Lung (tissue), 12 donors: ENCODE results near the gene SLC39A2. TPM values are rescaled to one million over a fixed set of nuclear protein-coding genes. Genes with fewer than 3 reads are reported as not detected.
"Not testable (repeated sequence)": the region's sequence is repeated elsewhere in the genome, so short reads cannot be mapped to it uniquely, and the experiment has no call there.

Experiments
- ATAC-seq: fragments of 200-7000 bp; cut with Tn5 transposase; one replicate; pipeline ENCODE4 v1.9.1; 2020; ENCODE audit warnings: moderate number of reproducible peaks; ENCODE audit not compliant: insufficient read depth, low FRiP score
- DNase-seq, 3 donors: peaks; one replicate each; pipeline ENCODE4 v3.0.0-alpha.2; 2013 to 2017
- H3K27ac ChIP-seq, 2 donors: one replicate each; pipeline ENCODE4 v1.5.1; 2013; ENCODE audit warnings: mild to moderate bottlenecking in 2 of 2, moderate library complexity in 2 of 2, control low read depth in 1 of 2, inconsistent platforms in 1 of 2, low read depth in 1 of 2, low read length in 1 of 2
- H3K27me3 ChIP-seq, 3 donors: one replicate each; pipeline ENCODE4 v1.5.1; 2013; ENCODE audit warnings: low read length in 2 of 3; ENCODE audit not compliant: control insufficient read depth in 3 of 3, insufficient read depth in 3 of 3
- H3K36me3 ChIP-seq, 4 donors: one replicate each; pipeline ENCODE4 v1.5.1; 2013; ENCODE audit warnings: low read length in 4 of 4, mild to moderate bottlenecking in 1 of 4, moderate library complexity in 1 of 4; ENCODE audit not compliant: control insufficient read depth in 4 of 4, insufficient read depth in 4 of 4
- H3K4me1 ChIP-seq, 5 donors: one replicate each; pipeline ENCODE4 v1.5.1; 2013; ENCODE audit warnings: low read length in 5 of 5, mild to moderate bottlenecking in 2 of 5, moderate library complexity in 1 of 5; ENCODE audit not compliant: control insufficient read depth in 5 of 5, insufficient read depth in 5 of 5
- H3K4me3 ChIP-seq: one replicate; pipeline ENCODE4 v1.5.1; 2013; ENCODE audit warnings: mild to moderate bottlenecking, control low read depth, moderate library complexity
- H3K9ac ChIP-seq, 2 donors: one replicate each; pipeline ENCODE4 v1.5.1; 2013; ENCODE audit warnings: low read length in 2 of 2, control low read depth in 1 of 2; ENCODE audit not compliant: insufficient read depth in 1 of 2
- H3K9me3 ChIP-seq, 4 donors: one replicate each; pipeline ENCODE4 v1.5.1; 2013; ENCODE audit warnings: low read length in 3 of 4, mild to moderate bottlenecking in 1 of 4, moderate library complexity in 1 of 4; ENCODE audit not compliant: control insufficient read depth in 4 of 4, insufficient read depth in 3 of 4
- whole genome bisulfite sequencing, 2 donors: extraction: QIAGEN DNeasy Blood & Tissue Kit; methylation state at CpG; one replicate each; pipeline ENCODE4 v1.1.7; 2013; 5-methylcytosine and 5-hydroxymethylcytosine counted together
- polyA plus RNA-seq, 2 donors: library from polyadenylated mRNA; stranded (reverse); fragments of 200-250 nt; gene quantifications; one replicate each; pipeline ENCODE4 v1.2.1, GENCODE V29; 2013
- total RNA-seq, 2 donors: library from RNA; depleted of rRNA in 1 of 2; stranded (reverse); fragments of >200 nt in 1 of 2; gene quantifications; one replicate each; pipeline ENCODE4 v1.2.1, GENCODE V29; 2014 to 2021
- TF ChIP-seq, protein P1 (sequence below): IDR thresholded peaks from 2 replicates; pipeline ENCODE4 v1.5.1; 2012; ENCODE audit warnings: mild to moderate bottlenecking; ENCODE audit errors: control extremely low read depth, extremely low read depth
- donor health status: control.
- donor health status: control.
- donor health status: Bipolar disorder and iron deficiency.
- donor health status: healthy.
- donor health status: DM: yes; HTN: yes; CAD: no.

Gene SLC39A2
- total and polyA plus RNA-seq, 4 donors: 0.02 to 0.08 TPM; not detected in 2

DNA sequence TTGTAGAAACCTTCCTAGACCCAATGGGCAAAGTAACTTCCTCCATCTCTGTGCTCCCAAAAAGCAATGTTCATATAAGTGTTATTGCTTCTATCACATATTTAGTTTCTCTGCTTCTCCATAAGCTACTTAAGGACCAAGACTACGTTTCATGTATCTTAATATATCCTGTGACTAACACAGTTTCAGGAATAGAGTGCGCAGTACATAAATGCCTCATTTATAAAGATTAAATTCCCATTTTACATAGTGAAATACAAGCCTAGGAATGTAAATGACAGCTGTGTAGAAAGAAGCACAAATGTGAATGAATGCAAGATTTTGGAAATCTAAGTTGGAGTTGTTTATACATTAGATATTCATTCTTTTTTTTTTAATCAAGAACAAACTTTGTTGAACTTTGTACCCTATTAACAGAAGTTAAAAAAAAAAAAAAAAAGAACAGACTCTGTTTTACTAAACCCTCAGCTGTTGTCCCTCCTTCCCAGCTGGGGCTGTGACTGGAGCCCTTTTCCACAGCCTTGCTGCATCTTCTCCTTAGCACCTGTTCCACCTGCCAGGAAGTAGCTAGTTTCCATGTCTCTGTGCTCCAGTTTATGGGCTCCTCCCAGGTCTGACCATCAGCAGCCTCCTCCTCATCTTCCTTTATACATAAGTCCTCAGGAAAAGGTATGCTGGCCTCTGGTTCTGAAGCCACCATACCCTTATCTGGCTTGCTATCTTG, 16.3 kb upstream of the SLC39A2 start:
- Histone ChIP-seq H3K36me3 (no peaks in the 10 kb centered on the region), H3K27ac (no peak overlapping the region), H3K4me3 (no peak overlapping the region), H3K9ac (no peak overlapping the region), H3K4me1 (no peaks in the 10 kb centered on the region), H3K9me3 (no peaks in the 10 kb centered on the region), H3K27me3 (no peaks in the 10 kb centered on the region)
- WGBS, 2 donors: 82 to 93% methylated on average over 2 of the region's 2 CpGs
- no peak for DNase-seq
- ATAC-seq: no peak
- TF ChIP-seq, protein P1, sequence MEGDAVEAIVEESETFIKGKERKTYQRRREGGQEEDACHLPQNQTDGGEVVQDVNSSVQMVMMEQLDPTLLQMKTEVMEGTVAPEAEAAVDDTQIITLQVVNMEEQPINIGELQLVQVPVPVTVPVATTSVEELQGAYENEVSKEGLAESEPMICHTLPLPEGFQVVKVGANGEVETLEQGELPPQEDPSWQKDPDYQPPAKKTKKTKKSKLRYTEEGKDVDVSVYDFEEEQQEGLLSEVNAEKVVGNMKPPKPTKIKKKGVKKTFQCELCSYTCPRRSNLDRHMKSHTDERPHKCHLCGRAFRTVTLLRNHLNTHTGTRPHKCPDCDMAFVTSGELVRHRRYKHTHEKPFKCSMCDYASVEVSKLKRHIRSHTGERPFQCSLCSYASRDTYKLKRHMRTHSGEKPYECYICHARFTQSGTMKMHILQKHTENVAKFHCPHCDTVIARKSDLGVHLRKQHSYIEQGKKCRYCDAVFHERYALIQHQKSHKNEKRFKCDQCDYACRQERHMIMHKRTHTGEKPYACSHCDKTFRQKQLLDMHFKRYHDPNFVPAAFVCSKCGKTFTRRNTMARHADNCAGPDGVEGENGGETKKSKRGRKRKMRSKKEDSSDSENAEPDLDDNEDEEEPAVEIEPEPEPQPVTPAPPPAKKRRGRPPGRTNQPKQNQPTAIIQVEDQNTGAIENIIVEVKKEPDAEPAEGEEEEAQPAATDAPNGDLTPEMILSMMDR: no peak

DNA sequence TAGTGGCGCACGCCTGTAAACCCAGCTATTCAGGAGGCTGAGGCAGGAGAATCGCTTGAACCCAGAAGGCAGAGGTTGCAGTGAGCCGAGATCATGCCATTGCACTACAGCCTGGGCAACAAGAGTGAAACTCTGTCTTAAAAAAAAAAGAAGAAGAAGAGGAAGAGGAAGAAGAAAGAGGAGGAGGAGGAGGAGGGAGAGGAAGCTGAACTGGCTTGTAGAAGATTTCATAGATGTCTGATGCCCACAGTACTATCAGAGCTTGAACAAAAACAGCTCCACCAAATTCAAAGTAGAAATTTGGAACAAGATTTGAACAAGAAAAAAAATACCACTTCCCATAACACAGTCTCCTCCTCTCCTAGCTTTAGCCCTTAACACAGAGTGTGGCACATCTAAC, 13.4 kb upstream of the SLC39A2 start:
- not testable (repeated sequence) for H3K27ac ChIP-seq, ATAC-seq, H3K9me3 ChIP-seq, H3K9ac ChIP-seq, H3K4me3 ChIP-seq, H3K27me3 ChIP-seq, DNase-seq, H3K36me3 ChIP-seq, H3K4me1 ChIP-seq
- 79 to 90% methylated on average over 4 of the region's 4 CpGs for WGBS, 2 donors

DNA sequence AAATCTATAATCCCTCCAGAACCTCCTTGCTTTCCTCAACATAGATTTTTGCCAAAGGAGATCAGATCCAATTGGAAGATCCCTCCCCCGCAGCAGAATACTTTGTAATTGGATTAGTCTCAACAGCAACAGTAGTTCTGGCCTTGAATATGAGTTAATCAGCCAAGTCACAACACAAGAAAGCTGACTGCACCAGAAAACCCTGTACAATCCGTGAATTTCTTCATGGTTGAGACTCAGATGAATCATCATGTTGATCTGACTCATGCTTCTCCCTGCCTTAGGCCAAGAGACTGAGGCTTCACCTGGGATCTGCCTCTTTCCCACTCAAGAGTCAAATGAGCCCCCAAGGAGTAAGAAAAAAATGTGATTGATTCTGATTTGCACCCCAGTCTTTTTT, 12.3 kb upstream of the SLC39A2 start:
- Histone ChIP-seq H3K27ac (no peak overlapping the region), H3K4me1 (peaks cover 0 to 15% (median 6%) of the 10 kb centered on the region in 5 donors), H3K4me3 (no peak overlapping the region), H3K27me3 (no peaks in the 10 kb centered on the region), H3K9ac (no peak overlapping the region), H3K36me3 (peaks cover 0 to 3% (median under 1%) of the 10 kb centered on the region in 4 donors), H3K9me3 (no peaks in the 10 kb centered on the region)
- WGBS, 2 donors: 56 to 79% methylated on average over 2 of the region's 2 CpGs
- DNase-seq (no peak), ATAC-seq (no peak)
- TF ChIP-seq, protein P1: no peak

- no peak for ATAC-seq
- H3K9ac ChIP-seq: peak overlapping the region; percentile 19 to 78
- H3K4me1 ChIP-seq: peaks cover 0 to 15% (median 7%) of the 10 kb centered on the region in 5 donors
- DNase-seq: no peak
- no peak overlapping the region for H3K4me3 ChIP-seq
- H3K9me3 ChIP-seq: no peaks in the 10 kb centered on the region
- 81 to 86% methylated on average over 15 of the region's 15 CpGs for WGBS, 2 donors
- H3K27ac ChIP-seq: peak overlapping the region; percentile 74 to 89
- TF ChIP-seq, protein P1: no peak
- peaks cover 5 to 18% (median 9%) of the 10 kb centered on the region in 4 donors for H3K36me3 ChIP-seq
- H3K27me3 ChIP-seq: no peaks in the 10 kb centered on the region
Observed at GRCh38 chr14:20988717-20989470, 10.2 kb upstream of the SLC39A2 start.
